B cell (primary cell): ENCODE data around the gene QRFPR. TPM values are rescaled to one million over a fixed set of nuclear protein-coding genes. Genes with fewer than 3 reads are reported as not detected.

ENCODE experiments used
- ATAC-seq: fragments of 200-7000 bp; cut with Tn5 transposase; one replicate; pipeline ENCODE4 v1.10.0; 2021; ENCODE audit warnings: low read depth, mild to moderate bottlenecking, moderate number of reproducible peaks, moderate library complexity
- CTCF ChIA-PET: fragments of 350-600 bp; sonication (Branson Sonifier 250); formaldehyde crosslinking; loops from one replicate; lab custom pipeline; 2021; ENCODE audit warnings: antibody characterized with exemption, inconsistent platforms; lab: Charles Lee
- POLR2A ChIA-PET: fragments of 350-600 bp; sonication (Branson Sonifier 250); formaldehyde crosslinking; loops from one replicate; lab custom pipeline; 2021; ENCODE audit warnings: antibody characterized with exemption; lab: Charles Lee
- DNase-seq: peaks from one replicate; pipeline ENCODE4 v3.0.0; 2013
- H2AFZ ChIP-seq: 2 replicates; pipeline ENCODE4 v1.6.1; 2012; ENCODE audit warnings: mild to moderate bottlenecking, low read depth, low read length; ENCODE audit not compliant: insufficient read depth, poor library complexity, severe bottlenecking
- H3K27ac ChIP-seq, 2 donors: 1 replicate in 1 of 2; 2 replicates in 1 of 2; pipeline ENCODE4 v1.5.1; 2012 to 2013; ENCODE audit warnings: low read length in 2 of 2, mild to moderate bottlenecking in 2 of 2, moderate library complexity in 1 of 2
- H3K27me3 ChIP-seq, 4 experiments: fragments of 200-600 bp in 1 of 4; sonication (generic) in 1 of 4; replicated peaks in 1 of 4; 1 replicate in 2 of 4; 2 replicates in 2 of 4; pipeline versions ENCODE4 v1.6.1 to v1.7.0; 2013 to 2016; ENCODE audit warnings: low read length in 3 of 4, mild to moderate bottlenecking in 2 of 4, mixed read lengths in 1 of 4, moderate library complexity in 1 of 4; ENCODE audit not compliant: insufficient read depth in 4 of 4, control insufficient read depth in 3 of 4; ENCODE audit errors: control extremely low read depth in 1 of 4
- H3K36me3 ChIP-seq, 2 experiments: replicated peaks in 1 of 2; 1 replicate in 1 of 2; 2 replicates in 1 of 2; pipeline versions ENCODE4 v1.6.1 to v1.7.1; 2013; ENCODE audit warnings: low read length in 1 of 2; ENCODE audit not compliant: insufficient read depth in 2 of 2, control insufficient read depth in 1 of 2; ENCODE audit errors: control extremely low read depth in 1 of 2, extremely low read depth in 1 of 2
- H3K4me1 ChIP-seq, 2 donors: fragments of 200-600 bp in 1 of 2; sonication (generic) in 1 of 2; 1 replicate in 1 of 2; 2 replicates in 1 of 2; pipeline versions ENCODE4 v1.5.1 to v1.6.1; 2013 to 2017; ENCODE audit warnings: low read length in 2 of 2; ENCODE audit not compliant: control insufficient read depth in 2 of 2, insufficient read depth in 2 of 2
- H3K4me2 ChIP-seq: replicated peaks from 2 replicates; pipeline ENCODE3; 2012; ENCODE audit warnings: mild to moderate bottlenecking, low read depth, low read length; ENCODE audit not compliant: poor library complexity, severe bottlenecking
- H3K4me3 ChIP-seq, 5 experiments: fragments of 200-600 bp in 1 of 5; sonication (generic) in 1 of 5; 1 replicate in 3 of 5; 2 replicates in 2 of 5; pipeline versions ENCODE4 v1.5.1 to v1.7.0; 2011 to 2016; ENCODE audit warnings: low read length in 4 of 5, mild to moderate bottlenecking in 4 of 5, low read depth in 2 of 5, control low read depth in 1 of 5, moderate library complexity in 1 of 5; ENCODE audit not compliant: insufficient read depth in 1 of 5; ENCODE audit errors: control extremely low read depth in 1 of 5, extremely low read depth in 1 of 5
- H3K79me2 ChIP-seq: fragments of 200-600 bp; sonication (generic); one replicate; pipeline ENCODE4 v1.6.0; 2016; ENCODE audit warnings: low read length; ENCODE audit not compliant: control insufficient read depth, insufficient read depth
- H3K9ac ChIP-seq: fragments of 200-600 bp; sonication (generic); 2 replicates; pipeline ENCODE4 v1.6.1; 2017; ENCODE audit warnings: mild to moderate bottlenecking, low read length, moderate library complexity
- H3K9me3 ChIP-seq, 3 donors: one replicate each; pipeline versions ENCODE4 v1.6.1 to v1.7.1; 2013; ENCODE audit warnings: low read length in 2 of 3; ENCODE audit not compliant: control insufficient read depth in 2 of 3, insufficient read depth in 1 of 3; ENCODE audit errors: control extremely low read depth in 1 of 3
- H4K20me1 ChIP-seq: 2 replicates; pipeline ENCODE4 v1.6.0; 2012; ENCODE audit warnings: mild to moderate bottlenecking, low read length; ENCODE audit not compliant: insufficient read depth, control insufficient read depth, poor library complexity, severe bottlenecking
- H3K27ac Mint-ChIP-seq: one replicate; pipeline ENCODE4 v1.8.0; 2021; ENCODE audit warnings: mixed read lengths
- H3K27me3 Mint-ChIP-seq: one replicate; pipeline ENCODE4 v1.8.0; 2021; ENCODE audit warnings: mixed read lengths
- H3K4me1 Mint-ChIP-seq: one replicate; pipeline ENCODE4 v1.8.0; 2021; ENCODE audit warnings: mixed read lengths
- H3K4me3 Mint-ChIP-seq: one replicate; pipeline ENCODE4 v1.8.0; 2021; ENCODE audit warnings: mixed read lengths
- H3K9me3 Mint-ChIP-seq: one replicate; pipeline ENCODE4 v1.8.0; 2022; ENCODE audit warnings: mixed read lengths; ENCODE audit not compliant: insufficient read depth
- CTCF ChIP-seq: fragments of 200-600 bp; IDR thresholded peaks from one replicate; pipeline ENCODE4 v1.8.0; 2022; ENCODE audit warnings: antibody characterized with exemption, mild to moderate bottlenecking
- EZH2 ChIP-seq: IDR thresholded peaks from 2 replicates; pipeline ENCODE4 v1.6.1; 2012; ENCODE audit warnings: borderline replicate concordance, low read depth, mild to moderate bottlenecking, moderate library complexity, low read length; ENCODE audit not compliant: insufficient read depth, poor library complexity, severe bottlenecking
- WGBS: methylation state at CpG from one replicate; pipeline ENCODE4 v1.1.5; 2013; ENCODE audit warnings: missing lambda C conversion rate; ENCODE audit not compliant: insufficient coverage; 5-methylcytosine and 5-hydroxymethylcytosine counted together
- intact Hi-C: fragments of 100-400 bp; cut with micrococcal nuclease; formaldehyde crosslinking; loops from one replicate; pipeline ENCODE4 v1.10.0; 2022
- polyA plus RNA-seq: library from polyadenylated mRNA; depleted of rRNA; stranded (reverse); fragments of >200 nt; gene quantifications from 2 replicates; pipeline ENCODE4 v1.2.3, GENCODE V29; 2012
- total RNA-seq, 2 donors: library from RNA; stranded (reverse); fragments of 120-200 nt in 1 of 2; gene quantifications; 1 replicate in 1 of 2; 2 replicates in 1 of 2; pipeline versions ENCODE4 v1.2.3 to v1.2.4, GENCODE V29; 2013 to 2022

QRFPR gene
- total and polyA plus RNA-seq, 2 donors (not counting 1 experiment from before 2014, with no cell fraction given), result not detected

GRCh38 chr4:121373841-121374240 is 7.0 kb downstream of the QRFPR start:
- no CpG with 5 or more reads among the region's 6 CpGs for WGBS
- CTCF ChIA-PET, result interaction anchor here (1.1 kb wide), 1 partner anchor 11 kb away, joined by 6 read pairs; no protein-coding TSS in a partner anchor
- intact Hi-C loops, result no loop called here

More at GRCh38 chr4:121373841-121374240, 7.0 kb downstream of the QRFPR start:
- H3K4me3 Mint-ChIP-seq, result no peak overlapping the region
- H3K9me3 Mint-ChIP-seq, result no peaks in the 10 kb centered on the region
- ATAC-seq, result no peak
- H3K4me1 Mint-ChIP-seq, result no peaks in the 10 kb centered on the region
- Histone ChIP-seq H3K9me3 (no peaks in the 10 kb centered on the region), H2AFZ (no peak overlapping the region), H3K4me1 (no peaks in the 10 kb centered on the region), H4K20me1 (no peaks in the 10 kb centered on the region), H3K27me3 (peaks cover 0 to 3% (median under 1%) of the 10 kb centered on the region in 4 experiments), H3K27ac (no peak overlapping the region), H3K79me2 (no peaks in the 10 kb centered on the region), H3K4me2 (no peak overlapping the region), H3K36me3 (no peaks in the 10 kb centered on the region), H3K4me3 (no peak overlapping the region), H3K9ac (no peak overlapping the region)
- POLR2A ChIA-PET, result no interaction called here
- TF ChIP-seq CTCF (no peak), EZH2 (no peak)
- H3K27ac Mint-ChIP-seq, result no peak overlapping the region
- peaks cover 16% of the 10 kb centered on the region for H3K27me3 Mint-ChIP-seq
- no peak for DNase-seq
